GM19328 (cell line): Measurements from ENCODE around the gene GLRA1.
"Not testable (repeated sequence)": the region's sequence is repeated elsewhere in the genome, so short reads cannot be mapped to it uniquely, and the experiment has no call there.

ENCODE experiments used
- ATAC-seq: cut with Tn5 transposase; IDR thresholded peaks from one replicate; pipeline ENCODE4 v1.9.1; 2021; ENCODE audit warnings: mild to moderate bottlenecking, moderate library complexity; ENCODE audit not compliant: unreplicated experiment

Gene GLRA1

DNA sequence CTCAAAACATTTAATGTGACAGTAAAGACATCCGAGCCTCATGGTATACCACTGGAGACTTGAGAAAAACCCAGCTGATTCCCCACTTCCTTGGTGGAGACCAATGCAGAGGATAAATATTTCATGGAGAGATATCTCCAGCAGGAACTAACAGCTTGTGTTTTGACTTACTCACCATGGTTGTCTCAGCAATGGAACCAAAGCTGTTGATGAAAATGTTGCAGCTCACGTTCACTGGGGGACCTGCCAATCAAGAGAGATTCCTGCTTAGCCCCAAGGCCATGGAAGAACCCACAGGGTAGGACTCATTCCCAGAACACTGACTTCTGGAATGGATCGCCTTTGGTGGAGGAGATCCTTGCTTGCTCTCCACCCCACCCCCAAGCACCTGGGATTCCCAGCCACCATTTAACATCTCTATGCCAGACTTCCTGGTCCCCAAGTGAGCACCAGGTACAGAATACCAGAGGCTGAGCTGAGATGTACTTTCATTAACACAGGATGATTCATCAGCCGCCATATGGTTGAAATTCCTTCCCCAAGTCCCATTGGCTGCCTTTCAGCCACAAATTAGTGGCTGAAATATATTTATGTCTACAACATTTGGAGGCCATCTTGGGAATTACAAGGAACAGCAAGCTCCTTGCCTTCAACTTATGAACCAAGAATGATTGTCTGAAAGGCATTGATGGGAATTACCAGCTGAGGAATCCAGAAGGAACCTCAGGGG lies 37.9 kb downstream of the GLRA1 start:
- no peak for ATAC-seq

DNA sequence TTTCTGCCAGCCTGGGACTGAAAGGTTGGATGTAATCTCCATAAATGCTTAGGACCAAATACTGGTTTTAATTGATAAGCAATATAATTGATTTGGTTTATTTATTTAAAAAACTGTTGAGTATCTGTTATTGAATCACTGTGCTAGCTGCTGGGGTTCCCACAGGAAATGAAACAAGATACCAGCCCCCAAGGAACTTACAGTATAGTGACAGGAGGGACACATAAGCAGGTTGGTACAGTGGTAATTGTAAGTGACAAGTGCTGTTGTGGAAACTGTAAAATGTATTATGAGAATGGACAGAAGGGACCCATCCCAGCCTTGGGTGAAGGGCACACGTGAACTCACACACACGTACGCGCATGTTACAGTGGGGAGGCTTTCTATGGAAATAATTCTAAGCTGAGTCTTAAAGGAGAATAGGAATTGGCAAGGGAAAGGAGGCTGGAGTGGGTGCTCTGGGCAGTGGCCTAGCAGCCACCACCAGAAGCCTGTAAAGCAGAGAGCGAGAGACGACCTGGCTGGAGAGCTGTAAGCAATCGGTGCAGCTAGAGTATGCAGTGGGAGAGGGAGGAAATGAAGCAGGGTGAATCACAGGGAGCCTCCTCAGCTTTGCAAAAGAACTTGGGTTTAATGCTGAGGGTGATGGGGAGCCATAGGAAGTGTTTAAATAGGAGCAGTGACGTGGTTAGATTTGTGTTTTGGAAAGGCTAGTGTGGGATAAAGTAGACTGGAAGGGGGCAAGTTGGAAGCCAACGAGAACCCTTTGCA lies 39.3 kb downstream of the GLRA1 start:
- no peak for ATAC-seq

DNA sequence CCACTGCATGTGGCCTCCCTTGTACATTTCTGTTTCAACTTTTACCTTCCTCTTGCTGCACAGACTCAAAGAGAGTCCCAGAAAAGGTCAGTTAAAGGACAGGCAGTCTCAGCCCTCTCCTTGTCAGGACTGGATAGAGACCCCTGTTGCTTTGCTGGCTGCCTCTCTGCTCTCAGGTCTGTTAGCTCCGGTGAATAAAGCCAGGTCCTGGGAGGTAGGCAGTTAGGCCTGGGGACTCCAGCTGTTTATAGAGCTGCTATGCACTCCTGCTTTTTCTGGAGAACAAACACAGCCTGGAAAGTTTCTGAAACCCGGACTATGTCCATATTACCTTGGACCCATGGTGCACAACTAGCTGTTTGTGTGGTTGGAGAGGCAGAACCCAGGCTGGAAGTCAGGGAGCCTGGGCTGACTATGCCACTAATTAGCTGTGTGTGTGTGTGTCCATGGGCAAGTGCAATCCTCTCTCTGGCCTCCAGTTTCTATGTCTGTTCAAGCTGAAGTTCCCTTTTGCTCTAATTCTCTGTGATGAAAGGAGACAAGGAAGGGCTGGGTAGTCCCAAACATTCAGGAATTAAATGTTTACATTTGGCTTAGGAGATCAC lies 42.9 kb downstream of the GLRA1 start:
- no peak for ATAC-seq

DNA sequence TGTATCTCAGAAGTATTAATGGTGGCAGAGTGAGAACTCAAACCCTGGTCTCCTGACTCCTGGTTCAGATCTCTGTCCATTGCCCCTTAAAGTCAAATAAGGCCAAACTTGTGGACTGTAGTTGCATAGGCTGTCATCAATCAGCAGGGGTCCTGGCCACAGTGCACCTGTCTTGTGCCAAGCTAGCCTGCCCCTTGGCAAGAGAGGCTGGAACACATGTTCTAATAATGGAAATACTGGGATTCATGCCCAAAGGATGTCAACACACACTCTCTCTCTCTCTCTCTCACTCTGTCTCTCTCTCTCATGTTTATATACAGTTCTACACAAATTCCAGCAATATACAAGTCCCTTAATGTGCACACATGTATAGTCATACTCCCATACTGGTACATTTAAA lies 44.3 kb downstream of the GLRA1 start:
- no peak for ATAC-seq

DNA sequence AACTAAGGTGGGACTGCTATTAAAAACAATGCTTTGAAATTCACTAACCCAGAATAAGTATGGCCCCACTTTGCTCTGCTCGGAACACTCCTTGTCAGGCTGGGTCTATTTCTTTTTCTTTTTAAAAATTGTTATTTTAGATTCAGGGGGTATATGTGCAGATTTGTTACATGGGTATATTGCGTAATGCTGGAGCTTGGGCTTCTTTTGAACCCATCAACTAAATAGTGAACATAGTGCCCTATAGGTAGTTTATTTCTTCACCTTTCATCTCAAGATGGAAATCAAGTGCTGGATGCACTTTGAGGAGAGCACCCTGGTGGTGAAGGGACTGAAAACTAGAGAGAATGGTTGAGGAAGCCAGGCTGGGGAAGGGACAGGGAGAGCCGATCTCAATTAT lies 51.0 kb downstream of the GLRA1 start:
- no peak for ATAC-seq

DNA sequence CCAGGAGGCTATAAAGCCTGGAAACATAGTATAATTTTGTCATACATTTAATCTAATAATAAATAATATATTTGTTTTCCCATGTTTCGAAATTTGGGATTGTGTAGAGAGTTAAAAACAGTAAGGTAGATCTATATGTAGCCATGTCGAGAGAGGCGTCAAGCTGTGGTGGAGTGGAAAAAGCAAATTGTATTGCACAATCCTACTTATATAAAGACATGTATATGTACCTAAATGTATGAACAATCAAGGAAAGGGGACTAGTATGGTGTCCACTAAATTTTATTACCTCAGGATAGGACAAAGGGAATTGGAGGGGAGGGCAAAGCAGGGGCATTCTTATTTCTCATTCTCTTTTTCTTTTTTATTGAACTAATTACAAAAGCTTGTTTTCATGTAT lies 52.0 kb downstream of the GLRA1 start:
- no peak for ATAC-seq

DNA sequence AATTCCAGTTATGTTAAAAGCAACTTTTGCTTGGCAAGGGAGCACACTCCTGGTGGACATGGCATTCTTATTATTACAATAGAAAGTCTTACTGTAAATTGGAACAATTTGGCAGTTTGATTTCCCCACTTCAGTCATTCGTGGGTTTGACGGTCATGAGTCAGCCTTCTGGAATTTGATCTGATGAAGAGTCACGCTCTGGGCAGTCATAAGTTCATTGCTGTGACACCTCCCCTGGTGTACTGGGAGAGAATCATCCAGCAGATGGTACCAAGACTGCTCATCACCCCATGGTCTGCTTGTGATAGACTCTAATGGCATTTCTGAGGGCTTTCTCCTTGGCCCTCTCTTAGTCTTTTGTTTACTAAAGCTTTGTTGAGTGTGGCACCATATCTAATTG lies 53.8 kb downstream of the GLRA1 start:
- no peak for ATAC-seq

DNA sequence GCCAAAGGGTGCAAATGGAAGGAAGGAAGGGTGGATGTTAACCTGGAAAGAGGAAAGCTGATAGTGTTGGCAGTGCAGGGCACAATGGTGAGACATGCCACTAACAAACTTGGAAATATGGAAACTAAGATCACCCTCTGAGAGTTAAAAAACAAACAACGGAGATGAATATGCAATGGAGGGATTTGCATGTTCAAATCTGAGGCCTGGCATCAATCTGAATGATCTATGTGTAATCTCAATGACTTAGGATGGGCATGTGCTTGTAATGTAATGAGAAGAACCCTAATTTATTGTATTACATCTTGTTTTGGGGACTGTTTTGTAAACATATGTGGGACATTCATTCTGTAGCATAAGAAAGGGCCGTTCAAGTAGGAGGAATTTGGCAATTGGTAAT lies 54.4 kb downstream of the GLRA1 start:
- ATAC-seq: no peak

DNA sequence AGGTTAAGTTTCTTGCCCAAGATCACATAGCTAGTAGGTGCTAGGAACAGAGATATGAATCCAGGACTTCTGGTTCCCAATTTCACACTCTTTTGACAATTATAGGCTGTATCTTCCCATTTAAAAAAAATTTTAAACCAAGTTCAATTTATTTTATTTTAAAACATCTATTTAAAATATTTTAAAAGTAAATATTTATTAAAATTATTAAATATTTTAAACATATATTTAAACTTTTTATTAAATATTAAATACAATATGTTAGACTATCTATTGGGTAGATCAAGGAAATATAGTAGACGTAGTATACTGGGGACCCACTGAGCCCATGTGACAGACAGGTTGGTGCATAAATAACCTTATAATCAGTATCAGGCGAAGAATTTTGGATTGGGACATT lies 54.8 kb downstream of the GLRA1 start:
- no peak for ATAC-seq

DNA sequence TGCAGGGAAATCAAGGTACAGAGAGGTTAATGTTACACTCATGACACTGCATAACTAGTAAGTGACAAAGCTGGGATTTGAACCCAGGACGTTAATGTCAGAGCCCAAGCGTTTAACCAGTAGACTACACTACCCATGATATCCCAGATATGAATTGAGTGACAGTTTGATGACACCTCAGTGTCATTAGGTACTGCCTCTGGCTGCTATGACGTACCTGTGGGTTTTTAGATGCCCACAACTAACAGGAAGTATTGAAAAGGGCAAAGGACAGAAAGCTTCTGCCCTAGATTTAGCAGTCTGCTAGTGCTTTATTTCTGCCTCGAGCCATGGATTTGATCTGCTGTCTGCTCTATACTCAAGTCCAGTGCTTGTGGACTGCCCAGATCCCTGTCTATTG lies 56.2 kb downstream of the GLRA1 start:
- ATAC-seq: no peak

DNA sequence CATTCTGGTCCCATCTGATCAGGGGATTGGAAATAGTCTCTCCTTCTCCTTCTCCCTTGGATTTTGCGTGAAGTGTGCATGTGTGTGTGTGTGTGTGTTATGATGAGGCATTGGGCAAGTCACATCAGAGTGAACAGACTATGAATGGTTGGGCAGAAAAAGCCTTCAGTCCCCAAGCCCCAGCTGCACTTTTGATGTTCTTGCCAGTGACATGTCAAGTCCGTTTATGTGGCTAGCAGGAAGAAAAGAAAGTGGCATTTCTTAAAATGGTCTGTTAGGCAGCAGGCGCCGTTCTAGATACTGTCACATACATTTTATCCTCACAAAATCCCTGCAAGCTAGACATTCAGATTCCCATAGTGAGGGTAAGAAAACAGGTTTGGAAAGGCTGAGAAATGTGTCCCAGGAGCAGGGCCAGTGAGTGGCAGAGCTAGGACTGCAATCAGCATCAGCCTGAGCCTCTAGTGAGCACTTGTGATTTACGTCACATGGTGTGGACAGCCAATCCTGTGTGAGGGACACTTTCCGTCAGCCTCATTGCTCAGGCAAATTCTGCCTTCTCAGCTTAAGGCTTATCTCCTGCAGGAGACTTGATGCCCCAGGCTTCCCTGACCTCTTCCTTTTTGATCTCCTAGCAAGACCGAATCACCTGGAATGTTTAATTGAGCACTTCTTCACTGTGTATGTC lies 60.4 kb downstream of the GLRA1 start:
- ATAC-seq: no peak

DNA sequence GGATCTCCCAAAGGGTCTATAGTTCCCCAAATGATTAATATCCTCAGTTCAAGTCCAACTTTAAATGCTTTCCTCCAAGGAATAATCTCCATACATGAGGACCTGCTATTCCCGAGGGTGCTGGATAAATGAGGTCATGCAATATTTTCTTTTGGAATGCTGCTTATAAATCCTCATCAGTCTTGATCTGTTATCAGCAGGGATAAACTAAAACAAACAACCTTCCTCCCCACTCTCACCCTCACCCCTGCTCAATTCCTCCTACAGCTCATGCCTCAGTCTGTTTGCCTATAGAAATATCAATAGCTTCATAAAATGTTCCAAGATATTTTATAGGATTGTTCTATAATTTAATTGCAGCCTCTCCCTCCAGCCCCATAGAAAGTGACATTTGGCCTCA lies 61.1 kb downstream of the GLRA1 start:
- ATAC-seq: no peak

DNA sequence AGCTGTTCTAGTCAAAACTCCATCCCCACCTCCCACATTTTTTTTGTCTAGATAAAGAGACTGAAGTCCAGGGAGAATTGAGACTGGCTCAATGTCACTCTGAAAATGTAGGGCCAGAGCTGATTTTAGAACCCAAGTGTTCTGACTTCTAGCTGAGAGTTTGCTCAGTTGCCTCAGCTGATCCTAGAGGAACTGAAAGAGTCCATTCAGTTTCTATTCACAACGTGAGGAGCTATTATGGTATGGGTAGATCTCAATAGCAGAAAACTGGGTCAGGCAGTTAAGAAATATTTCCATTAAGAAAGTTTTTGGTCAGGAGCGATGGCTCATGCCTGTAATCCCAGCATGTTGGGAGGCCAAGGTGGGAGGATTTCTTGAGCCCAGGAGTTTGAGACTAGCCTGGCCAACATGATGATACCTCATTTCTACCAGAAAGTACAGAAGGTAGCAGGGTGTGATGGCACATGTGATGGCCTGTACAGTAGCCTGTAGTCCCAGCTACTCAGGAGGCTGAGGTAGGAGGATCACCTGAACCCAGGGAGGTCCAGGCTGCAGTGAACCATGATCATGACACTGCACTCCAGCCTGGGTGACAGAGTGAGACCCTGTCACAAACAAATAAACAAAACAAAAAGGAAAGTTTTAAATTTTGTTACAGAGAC lies 61.7 kb downstream of the GLRA1 start:
- ATAC-seq: peak; percentile 64

DNA sequence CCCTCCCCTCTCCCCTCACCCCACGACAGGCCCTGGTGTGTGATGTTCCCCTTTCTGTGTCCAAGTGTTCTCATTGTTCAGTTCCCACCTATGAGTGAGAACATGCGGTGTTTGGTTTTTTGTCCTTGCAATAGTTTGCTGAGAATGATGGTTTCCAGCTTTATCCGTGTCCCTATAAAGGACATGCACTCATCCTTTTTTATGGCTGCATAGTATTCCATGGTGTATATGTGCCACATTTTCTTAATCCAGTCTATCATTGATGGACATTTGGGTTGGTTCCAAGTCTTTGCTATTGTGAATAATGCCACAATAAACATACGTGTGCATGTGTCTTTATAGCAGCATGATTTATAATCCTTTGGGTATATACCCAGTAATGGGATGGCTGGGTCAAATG lies 63.8 kb downstream of the GLRA1 start:
- not testable (repeated sequence) for ATAC-seq

DNA sequence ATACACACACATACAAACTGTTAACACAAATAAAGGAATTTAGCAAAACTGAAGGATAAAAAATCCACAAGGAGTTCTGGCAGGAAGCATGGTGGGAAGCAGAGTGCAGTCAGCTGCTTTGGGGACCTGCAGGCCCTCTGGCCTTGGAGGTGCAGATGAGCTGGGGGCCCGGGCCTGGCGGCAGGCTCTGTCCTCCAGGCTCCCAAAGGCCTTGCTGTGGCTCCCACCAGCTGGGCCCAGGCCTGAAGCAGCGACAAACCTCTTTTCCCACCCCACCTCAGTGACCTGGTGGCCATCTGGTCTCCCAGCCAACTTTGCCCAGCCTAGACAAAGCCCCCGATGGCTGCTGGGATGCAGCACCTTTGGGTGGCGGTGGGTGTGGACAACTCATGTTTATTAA lies 67.8 kb downstream of the GLRA1 start:
- no peak for ATAC-seq

DNA sequence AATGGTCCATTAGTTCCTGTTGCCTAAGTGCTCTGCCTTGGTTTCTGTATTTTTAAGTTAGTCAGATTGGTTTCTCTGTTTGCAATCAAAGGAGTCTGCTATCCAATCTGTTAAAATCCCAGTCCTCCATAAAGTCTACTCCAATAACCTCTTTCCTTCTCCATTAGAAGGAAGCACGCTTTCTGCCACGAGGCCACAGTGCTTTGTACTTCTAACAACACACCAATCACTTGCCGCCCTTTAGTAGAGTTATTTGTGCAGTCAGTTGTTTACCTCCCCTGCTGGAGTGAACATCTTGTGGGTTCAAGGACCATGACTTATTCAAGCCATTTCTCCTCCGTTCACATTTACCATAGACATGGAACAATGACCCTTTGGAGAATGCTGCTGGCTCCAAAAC lies 69.0 kb downstream of the GLRA1 start:
- no peak for ATAC-seq

DNA sequence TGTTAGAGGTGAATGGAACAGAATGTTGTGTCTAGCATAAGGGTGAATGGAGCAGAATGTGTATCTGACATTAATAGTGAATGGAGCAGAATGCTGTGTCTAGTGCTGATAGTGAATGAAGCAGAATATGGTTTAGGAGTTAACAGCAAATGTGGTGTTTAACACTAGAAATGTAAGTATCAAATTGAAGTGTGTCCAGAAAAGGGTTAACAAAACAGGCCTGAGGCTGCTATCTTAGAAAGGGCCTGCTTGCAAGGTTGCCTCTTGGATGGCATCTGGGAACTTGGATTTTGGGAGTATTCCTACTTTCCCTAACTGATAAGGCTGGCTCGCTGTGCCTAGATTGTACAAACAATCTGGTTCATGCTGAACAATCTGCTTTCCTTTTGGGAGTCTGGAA lies 76.8 kb downstream of the GLRA1 start:
- ATAC-seq: no peak

DNA sequence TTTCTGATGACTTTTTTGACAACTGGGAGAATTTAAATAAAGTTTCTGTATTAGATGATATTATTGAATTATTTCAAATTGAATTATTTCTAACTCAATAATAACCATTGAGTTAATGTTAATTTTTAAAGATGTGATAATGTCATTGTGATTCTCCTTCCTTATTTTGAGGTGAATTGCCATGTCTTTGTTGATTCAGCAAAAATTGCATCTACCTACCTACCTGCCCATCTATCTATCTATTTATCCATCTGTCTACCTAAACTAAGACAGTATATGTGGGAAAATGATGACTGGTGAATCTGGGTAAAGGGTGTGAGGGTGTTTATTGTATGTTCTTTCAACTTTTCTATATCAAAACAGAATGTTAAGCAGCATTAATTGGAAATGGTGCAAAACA lies 77.9 kb downstream of the GLRA1 start:
- no peak for ATAC-seq

DNA sequence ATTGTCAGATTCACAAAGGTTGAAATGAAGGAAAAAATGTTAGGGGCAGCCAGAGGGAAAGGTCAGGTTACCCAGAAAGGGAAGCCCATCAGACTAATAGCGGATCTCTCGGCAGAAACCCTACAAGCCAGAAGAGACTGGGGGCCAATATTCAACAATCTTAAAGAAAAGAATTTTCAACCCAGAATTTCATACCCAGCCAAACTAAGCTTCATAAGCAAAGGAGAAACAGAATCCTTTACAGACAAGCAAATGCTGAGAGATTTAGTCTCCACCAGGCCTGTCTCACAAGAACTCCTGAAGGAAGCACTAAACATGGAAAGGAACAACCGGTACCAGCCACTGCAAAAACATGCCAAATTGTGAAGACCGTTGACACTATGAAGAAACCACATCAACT lies 91.8 kb downstream of the GLRA1 start:
- not testable (repeated sequence) for ATAC-seq

DNA sequence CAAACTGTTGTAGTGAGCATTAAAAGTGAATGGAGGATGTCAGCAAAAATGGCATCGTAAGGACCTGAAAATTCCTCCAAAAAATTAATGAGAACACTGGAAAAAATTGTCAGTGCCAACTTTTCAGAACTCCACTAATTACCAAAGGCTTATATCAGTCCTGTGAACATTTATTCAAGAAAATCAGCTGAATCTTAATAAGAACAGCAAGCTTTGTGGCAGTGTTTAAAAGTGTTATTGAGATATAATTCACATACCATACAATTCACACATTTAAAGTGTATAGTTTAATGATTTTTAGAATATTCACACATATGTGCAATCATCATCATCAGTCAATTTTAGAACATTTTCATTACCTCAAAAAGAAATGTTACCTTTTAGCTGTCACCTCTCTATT lies 95.3 kb downstream of the GLRA1 start:
- ATAC-seq: no peak

DNA sequence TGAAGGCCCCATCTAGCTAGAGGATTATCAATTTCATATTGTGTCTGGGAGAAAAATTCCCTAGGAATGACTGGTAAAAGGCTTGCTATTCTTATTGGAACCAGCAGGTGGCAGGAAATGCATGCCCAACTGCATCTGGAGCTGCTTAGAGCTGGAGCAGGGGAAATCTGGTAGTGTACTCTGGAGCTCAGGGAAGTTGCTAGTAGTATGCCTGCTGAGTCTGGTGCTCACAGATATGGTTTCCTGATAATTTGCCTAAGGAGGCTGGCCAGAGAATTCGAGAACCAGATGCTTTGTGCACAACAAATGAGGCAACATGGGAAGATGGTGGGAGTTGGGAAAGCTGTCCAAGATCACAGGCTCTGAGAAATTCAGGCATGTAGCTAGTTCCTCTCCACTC lies 99.2 kb downstream of the GLRA1 start:
- peak; percentile 50 for ATAC-seq
